DND-41 (cell line): Measurements from ENCODE around the gene MRRF.

Experiments used
- ATAC-seq: fragments of 200-7000 bp; cut with Tn5 transposase; 3 replicates; pipeline ENCODE4 v1.9.1; 2021; ENCODE audit warnings: low read depth; ENCODE audit not compliant: insufficient read depth
- DNase-seq: peaks from one replicate; pipeline ENCODE4 v3.0.0-alpha.2; 2020
- H2AFZ ChIP-seq: 2 replicates; pipeline ENCODE4 v1.6.0; 2012; ENCODE audit warnings: low read depth, low read length
- H3K27ac ChIP-seq: 2 replicates; pipeline ENCODE4 v1.5.1; 2012; ENCODE audit warnings: low read length, inconsistent platforms
- H3K27me3 ChIP-seq: fragments of 200-600 bp; sonication (generic); 2 replicates; pipeline ENCODE4 v1.6.0; 2012; ENCODE audit warnings: low read length, mild to moderate bottlenecking, inconsistent platforms; ENCODE audit not compliant: insufficient read depth, poor library complexity
- H3K36me3 ChIP-seq: 2 replicates; pipeline ENCODE4 v1.5.1; 2012; ENCODE audit warnings: low read length, inconsistent platforms; ENCODE audit not compliant: insufficient read depth
- H3K4me1 ChIP-seq: 2 replicates; pipeline ENCODE4 v1.5.1; 2012; ENCODE audit warnings: mild to moderate bottlenecking, low read length; ENCODE audit not compliant: insufficient read depth
- H3K4me2 ChIP-seq: 2 replicates; pipeline ENCODE4 v1.6.0; 2012; ENCODE audit warnings: mild to moderate bottlenecking, moderate library complexity, low read length, inconsistent platforms; ENCODE audit not compliant: insufficient read depth
- H3K4me3 ChIP-seq, 2 experiments: fragments of 200-600 bp in 1 of 2; shearing (Covaris generic) in 1 of 2; 2 replicates each; pipeline ENCODE4 v1.5.1; 2012 to 2016; ENCODE audit warnings: inconsistent platforms in 2 of 2, low read length in 2 of 2, mild to moderate bottlenecking in 2 of 2, low read depth in 1 of 2, moderate library complexity in 1 of 2
- H3K79me2 ChIP-seq: 2 replicates; pipeline ENCODE4 v1.6.0; 2012; ENCODE audit warnings: low read length, inconsistent platforms; ENCODE audit not compliant: insufficient read depth
- H3K9ac ChIP-seq: 2 replicates; pipeline ENCODE4 v1.6.0; 2012; ENCODE audit warnings: low read depth, mild to moderate bottlenecking, inconsistent platforms, low read length, moderate library complexity
- H3K9me3 ChIP-seq: 2 replicates; pipeline ENCODE4 v1.5.1; 2012; ENCODE audit warnings: low read length, moderate library complexity, mild to moderate bottlenecking, inconsistent platforms; ENCODE audit not compliant: insufficient read depth, severe bottlenecking
- H4K20me1 ChIP-seq: 2 replicates; pipeline ENCODE4 v1.6.0; 2012; ENCODE audit warnings: low read length; ENCODE audit not compliant: insufficient read depth
- EZH2 ChIP-seq: IDR thresholded peaks from 3 replicates; pipeline ENCODE4 v1.6.1; 2012; ENCODE audit warnings: borderline replicate concordance, low read depth, mild to moderate bottlenecking, moderate library complexity, low read length, inconsistent platforms; ENCODE audit not compliant: severe bottlenecking
- TF ChIP-seq, protein P1 (sequence below): IDR thresholded peaks from 2 replicates; pipeline ENCODE4 v1.5.1; 2012; ENCODE audit warnings: borderline replicate concordance, low read length, moderate library complexity, mild to moderate bottlenecking; ENCODE audit not compliant: poor library complexity, severe bottlenecking; ENCODE audit errors: extremely low read depth

The MRRF gene

DNA sequence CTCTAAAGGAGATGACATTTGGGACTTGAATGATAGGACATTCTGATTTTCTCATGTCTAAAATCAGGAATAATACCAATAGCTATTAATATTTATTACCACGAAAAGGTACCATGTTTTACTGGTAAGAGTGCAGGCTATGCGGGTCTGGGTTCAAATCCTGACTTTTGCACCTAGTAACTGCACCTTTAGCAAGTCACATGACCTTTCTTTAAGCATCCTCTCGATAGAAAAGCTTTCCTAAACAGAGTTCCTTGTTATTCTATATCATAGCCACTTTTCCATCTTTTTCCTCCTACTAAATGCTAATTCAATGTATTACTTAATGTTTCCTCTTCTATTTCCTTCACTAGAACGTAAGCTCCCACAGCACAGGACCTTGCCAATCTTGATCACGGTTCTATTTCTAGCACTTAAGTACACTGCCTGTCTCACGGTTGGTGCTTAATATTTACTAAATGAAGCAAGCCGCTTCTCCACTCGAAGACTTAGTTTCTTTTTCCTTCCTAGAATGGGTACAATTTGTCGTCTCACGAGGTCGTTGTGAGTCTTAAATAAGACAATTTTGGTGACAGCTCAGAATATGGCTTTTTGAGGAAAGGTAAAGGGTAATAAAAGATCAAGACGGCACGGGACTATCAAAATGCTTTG lies 858 bp upstream of the MRRF start:
- peaks cover 62% of the 10 kb centered on the region for H3K79me2 ChIP-seq
- H3K36me3 ChIP-seq: peaks cover 24% of the 10 kb centered on the region
- DNase-seq: no peak
- H3K9me3 ChIP-seq: no peaks in the 10 kb centered on the region
- H3K9ac ChIP-seq: peak overlapping the region; percentile 70
- ATAC-seq: no peak
- H3K4me1 ChIP-seq: peaks cover 40% of the 10 kb centered on the region
- no peak for TF ChIP-seq EZH2
- TF ChIP-seq, protein P1, sequence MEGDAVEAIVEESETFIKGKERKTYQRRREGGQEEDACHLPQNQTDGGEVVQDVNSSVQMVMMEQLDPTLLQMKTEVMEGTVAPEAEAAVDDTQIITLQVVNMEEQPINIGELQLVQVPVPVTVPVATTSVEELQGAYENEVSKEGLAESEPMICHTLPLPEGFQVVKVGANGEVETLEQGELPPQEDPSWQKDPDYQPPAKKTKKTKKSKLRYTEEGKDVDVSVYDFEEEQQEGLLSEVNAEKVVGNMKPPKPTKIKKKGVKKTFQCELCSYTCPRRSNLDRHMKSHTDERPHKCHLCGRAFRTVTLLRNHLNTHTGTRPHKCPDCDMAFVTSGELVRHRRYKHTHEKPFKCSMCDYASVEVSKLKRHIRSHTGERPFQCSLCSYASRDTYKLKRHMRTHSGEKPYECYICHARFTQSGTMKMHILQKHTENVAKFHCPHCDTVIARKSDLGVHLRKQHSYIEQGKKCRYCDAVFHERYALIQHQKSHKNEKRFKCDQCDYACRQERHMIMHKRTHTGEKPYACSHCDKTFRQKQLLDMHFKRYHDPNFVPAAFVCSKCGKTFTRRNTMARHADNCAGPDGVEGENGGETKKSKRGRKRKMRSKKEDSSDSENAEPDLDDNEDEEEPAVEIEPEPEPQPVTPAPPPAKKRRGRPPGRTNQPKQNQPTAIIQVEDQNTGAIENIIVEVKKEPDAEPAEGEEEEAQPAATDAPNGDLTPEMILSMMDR: no peak
- H3K27ac ChIP-seq: peak overlapping the region; percentile 90
- peak overlapping the region; percentile 92 for H2AFZ ChIP-seq
- H3K4me2 ChIP-seq: peak overlapping the region; percentile 83
- no peaks in the 10 kb centered on the region for H3K27me3 ChIP-seq
- H3K4me3 ChIP-seq: peak overlapping the region; percentile 64 to 97
- H4K20me1 ChIP-seq: peaks cover 5% of the 10 kb centered on the region; the same call in 1 of the 2 replicates

DNA sequence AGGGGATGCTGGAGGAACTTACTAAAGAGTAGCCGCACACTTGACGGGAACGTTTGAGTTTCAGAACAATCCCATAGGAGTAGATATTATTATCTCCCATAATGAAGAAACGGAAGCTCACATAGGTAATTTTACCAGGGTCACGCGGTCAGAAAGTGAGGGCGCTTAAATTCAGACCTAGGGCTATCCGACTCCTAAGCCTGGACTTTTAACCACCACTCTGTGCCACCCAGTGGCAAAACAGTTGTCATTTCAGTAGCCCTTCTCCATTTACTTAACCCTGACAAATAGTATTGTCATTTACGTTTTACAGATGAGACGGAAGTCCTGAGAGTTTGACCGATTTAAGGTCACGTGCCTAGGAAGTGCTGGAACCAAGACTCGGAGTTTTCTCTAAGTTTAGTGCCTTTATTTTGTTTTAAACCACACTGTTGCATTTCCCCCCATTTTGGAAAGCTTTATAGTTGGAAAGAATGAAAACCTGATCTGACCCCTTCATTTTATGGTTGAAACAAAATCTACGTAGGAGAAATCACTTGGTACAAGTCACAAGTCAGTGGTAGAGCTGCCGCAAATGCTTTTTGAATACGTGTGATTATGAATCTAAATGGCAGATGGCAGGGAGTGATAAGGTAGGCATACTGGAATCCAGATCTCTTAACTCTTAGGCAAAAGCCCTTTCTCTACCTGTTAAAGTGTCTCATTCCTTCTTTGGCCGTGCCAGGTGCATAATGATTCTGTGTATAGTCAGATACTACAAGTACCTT lies 650 bp downstream of the MRRF start:
- peak; percentile 46; the same call in 2 of the 3 replicates for ATAC-seq
- H3K36me3 ChIP-seq: peaks cover 14% of the 10 kb centered on the region
- H3K9ac ChIP-seq: peak overlapping the region; percentile 70
- H3K27me3 ChIP-seq: no peaks in the 10 kb centered on the region
- TF ChIP-seq, protein P1: peak; percentile 10
- no peak for TF ChIP-seq EZH2
- H2AFZ ChIP-seq: peak overlapping the region; percentile 92
- peak; percentile 10 for DNase-seq
- H3K27ac ChIP-seq: peak overlapping the region; percentile 90
- peaks cover 5% of the 10 kb centered on the region; the same call in 1 of the 2 replicates for H4K20me1 ChIP-seq
- H3K79me2 ChIP-seq: peaks cover 65% of the 10 kb centered on the region
- peak overlapping the region; percentile 83 for H3K4me2 ChIP-seq
- H3K4me1 ChIP-seq: peaks cover 40% of the 10 kb centered on the region
- H3K9me3 ChIP-seq: no peaks in the 10 kb centered on the region
- peak overlapping the region; percentile 64 to 97 for H3K4me3 ChIP-seq

DNA sequence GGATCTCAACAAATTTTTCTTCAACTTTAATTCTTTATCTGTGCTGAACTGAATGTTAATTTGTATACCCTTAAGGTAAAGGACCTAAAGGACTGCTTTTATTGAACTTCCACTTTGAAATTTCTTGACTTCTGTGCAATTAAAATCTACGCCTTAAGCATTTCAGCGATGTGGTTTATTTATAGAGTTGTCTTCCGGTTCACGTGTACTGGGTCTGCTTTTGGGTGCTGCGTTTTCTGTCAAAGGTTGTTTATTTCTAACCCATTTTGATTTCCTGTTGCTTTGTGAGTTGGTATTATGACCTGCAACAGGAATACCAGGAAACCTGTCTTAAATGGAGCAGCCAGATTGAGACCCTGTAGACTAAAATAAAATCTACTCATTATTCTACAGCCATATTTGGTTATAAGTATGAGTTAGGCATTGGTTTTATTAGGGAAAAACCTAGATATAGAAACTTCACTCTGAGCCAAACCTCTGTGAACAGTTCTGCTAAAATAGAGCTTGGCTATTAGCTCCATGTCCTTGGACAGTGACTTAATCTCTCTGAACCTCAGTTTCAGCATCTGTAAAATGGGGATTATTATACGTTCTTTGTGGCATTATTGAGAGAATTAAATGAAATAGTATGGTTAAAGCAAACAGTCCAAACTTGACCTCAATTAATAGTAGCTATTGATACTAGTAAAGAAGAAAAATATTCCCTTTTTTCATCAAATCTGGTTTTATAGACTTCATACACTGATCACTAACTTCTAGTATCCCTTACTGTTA lies 3.5 kb downstream of the MRRF start:
- H3K4me1 ChIP-seq: peaks cover 22% of the 10 kb centered on the region
- ATAC-seq (no peak), DNase-seq (no peak)
- H3K9ac ChIP-seq: no peak overlapping the region
- H3K4me2 ChIP-seq: no peak overlapping the region
- H3K27ac ChIP-seq: no peak overlapping the region
- no peaks in the 10 kb centered on the region for H3K27me3 ChIP-seq
- peaks cover 16% of the 10 kb centered on the region for H3K36me3 ChIP-seq
- H3K9me3 ChIP-seq: no peaks in the 10 kb centered on the region
- H4K20me1 ChIP-seq: no peaks in the 10 kb centered on the region
- no peak overlapping the region for H2AFZ ChIP-seq
- TF ChIP-seq, protein P1: no peak
- TF ChIP-seq EZH2: no peak
- H3K79me2 ChIP-seq: peaks cover 56% of the 10 kb centered on the region
- no peak overlapping the region for H3K4me3 ChIP-seq
